Fibroblast of the aortic adventitia (primary cell): ENCODE results near the gene BRAT1. TPM values are rescaled to one million over a fixed set of nuclear protein-coding genes. Genes with fewer than 3 reads are reported as not detected.

ENCODE experiments used
- DNase-seq: peaks from one replicate; pipeline ENCODE4 v3.0.0-alpha.2; 2010; ENCODE audit warnings: low read depth
- H3K4me3 ChIP-seq: 2 replicates; pipeline ENCODE4 v1.5.1; 2011; ENCODE audit warnings: low read depth, mild to moderate bottlenecking, control low read depth, low read length, moderate library complexity
- CTCF ChIP-seq: IDR thresholded peaks from 2 replicates; pipeline ENCODE4 v1.5.1; 2011; ENCODE audit warnings: mild to moderate bottlenecking, low read length, control low read depth, inconsistent platforms; ENCODE audit not compliant: insufficient read depth
- total RNA-seq: library from RNA; depleted of rRNA; stranded (reverse); fragments of >200 nt; gene quantifications from 2 replicates; pipeline ENCODE4 v1.2.3, GENCODE V29; 2012; ENCODE audit warnings: low replicate concordance

The BRAT1 gene
- total RNA-seq, 1 donor, result 22.3 TPM

GRCh38 chr7:2494191-2495130 is 60.9 kb downstream of the BRAT1 start:
- no peak for TF ChIP-seq CTCF

GRCh38 chr7:2493205-2494164 is 61.8 kb downstream of the BRAT1 start:
- no peak for DNase-seq
- H3K4me3 ChIP-seq, result no peak overlapping the region
- TF ChIP-seq CTCF, result no peak

More at GRCh38 chr7:2494191-2495130, 60.9 kb downstream of the BRAT1 start:
- DNase-seq, result no peak
- no peak overlapping the region for H3K4me3 ChIP-seq

- no peak overlapping the region for H3K4me3 ChIP-seq
- DNase-seq, result no peak
- TF ChIP-seq CTCF, result no peak
Observed at GRCh38 chr7:2492038-2492437, 63.3 kb downstream of the BRAT1 start.

GRCh38 chr7:2490181-2490651 is 65.1 kb downstream of the BRAT1 start:
- DNase-seq, result no peak
- H3K4me3 ChIP-seq, result no peak overlapping the region
- no peak for TF ChIP-seq CTCF

- TF ChIP-seq CTCF, result no peak
- no peak overlapping the region for H3K4me3 ChIP-seq
- DNase-seq, result no peak
Observed at GRCh38 chr7:2488681-2489080, 66.6 kb downstream of the BRAT1 start.

- no peak for TF ChIP-seq CTCF
- DNase-seq, result peak; percentile 32
- no peak overlapping the region for H3K4me3 ChIP-seq
Observed at GRCh38 chr7:2488272-2488645, 67.1 kb downstream of the BRAT1 start.
